H1 (cell line): Measurements from ENCODE around the gene EIF1AX. TPM values are rescaled to one million over a fixed set of nuclear protein-coding genes. Genes with fewer than 3 reads are reported as not detected.

Experiments
- BACH1 ChIP-seq: IDR thresholded peaks from 2 replicates; pipeline ENCODE4 v1.6.1; 2012; ENCODE audit warnings: low read length, improper control_type of control experiment
- NRF1 ChIP-seq: IDR thresholded peaks from 2 replicates; pipeline ENCODE4 v1.6.1; 2011; ENCODE audit warnings: mild to moderate bottlenecking, low read depth, low read length, improper control_type of control experiment
- polyA plus RNA-seq, 7 experiments: library from polyadenylated mRNA; depleted of rRNA in 3 of 7; stranded (reverse) in 5 of 7; unstranded in 2 of 7; fragments of >200 nt in 5 of 7; fragments of 200-250 nt in 2 of 7; gene quantifications; 1 replicate in 5 of 7; 2 replicates in 1 of 7; 4 replicates in 1 of 7; pipeline versions ENCODE4 v1.2.1 to v1.2.3, GENCODE V29; 2011 to 2013; ENCODE audit warnings: missing spikeins in 2 of 7, mixed read lengths in 2 of 7
- total RNA-seq: library from RNA; stranded (reverse); fragmentation: NEBNext Ultra II Directional; extraction: Animal tissue kit (Norgen Biotek cat#: 25700); gene quantifications from 2 replicates; pipeline ENCODE4 v1.2.1, GENCODE V29; 2021

EIF1AX gene
- total and polyA plus RNA-seq, 2 of the 8 experiments (the other 6 are each of a cell fraction or from before 2014, with no cell fraction given) = 34.0 to 175 TPM

- no peak for TF ChIP-seq BACH1
- no peak for TF ChIP-seq NRF1
Observed at GRCh38 chrX:20149326-20149725, 7.7 kb upstream of the EIF1AX start (continued).
